CD4-positive, CD25-positive, alpha-beta regulatory T cell (primary cell): ENCODE measurements around the gene ASIC1. TPM values are rescaled to one million over a fixed set of nuclear protein-coding genes. Genes with fewer than 3 reads are reported as not detected.
A peak's percentile ranks its signal among the peaks of the same experiment; 100 is the strongest.

Source experiments
- ATAC-seq, 2 donors: fragments of 150-1000 bp; cut with Tn5 transposase; one replicate each; pipeline ENCODE4 v1.10.0; 2021; ENCODE audit warnings: low read depth in 2 of 2, moderate number of reproducible peaks in 2 of 2, moderate library complexity in 1 of 2
- DNase-seq, 3 donors: peaks; one replicate each; pipeline versions ENCODE4 v3.0.0 to v3.0.0-alpha.2; 2012 to 2022; ENCODE audit warnings: mixed read lengths in 1 of 3
- H3K27ac ChIP-seq: one replicate; pipeline ENCODE4 v1.7.0; 2013; ENCODE audit warnings: mild to moderate bottlenecking, low read length; ENCODE audit not compliant: insufficient read depth, poor library complexity, severe bottlenecking
- H3K27me3 ChIP-seq: one replicate; pipeline ENCODE4 v1.7.0; 2013; ENCODE audit warnings: low read length; ENCODE audit not compliant: control insufficient read depth, insufficient read depth
- H3K36me3 ChIP-seq: one replicate; pipeline ENCODE4 v1.7.0; 2013; ENCODE audit warnings: mild to moderate bottlenecking, low read length, moderate library complexity; ENCODE audit not compliant: control insufficient read depth, insufficient read depth
- H3K4me1 ChIP-seq: 2 replicates; pipeline ENCODE4 v1.7.0; 2013; ENCODE audit warnings: mild to moderate bottlenecking, low read length; ENCODE audit not compliant: insufficient read depth, control insufficient read depth, poor library complexity, severe bottlenecking
- H3K4me3 ChIP-seq: one replicate; pipeline ENCODE4 v1.7.0; 2013; ENCODE audit warnings: low read depth, mild to moderate bottlenecking, low read length, moderate library complexity
- H3K9me3 ChIP-seq, 2 experiments: 1 replicate in 1 of 2; 2 replicates in 1 of 2; pipeline ENCODE4 v1.7.0; 2013; ENCODE audit warnings: low read length in 2 of 2, mild to moderate bottlenecking in 1 of 2, moderate library complexity in 1 of 2; ENCODE audit not compliant: control insufficient read depth in 2 of 2
- H3K27ac Mint-ChIP-seq, 3 donors: one replicate each; pipeline ENCODE4 v1.8.0; 2020 to 2022; ENCODE audit warnings: mild to moderate bottlenecking in 3 of 3, mixed read lengths in 3 of 3, moderate library complexity in 2 of 3
- H3K27me3 Mint-ChIP-seq: one replicate; pipeline ENCODE4 v1.8.0; 2022; ENCODE audit warnings: mild to moderate bottlenecking, mixed read lengths
- H3K36me3 Mint-ChIP-seq: one replicate; pipeline ENCODE4 v1.8.0; 2020; ENCODE audit warnings: mixed read lengths
- H3K4me1 Mint-ChIP-seq, 4 donors: one replicate each; pipeline ENCODE4 v1.8.0; 2020 to 2022; ENCODE audit warnings: mixed read lengths in 4 of 4, mild to moderate bottlenecking in 1 of 4
- H3K4me3 Mint-ChIP-seq, 4 donors: one replicate each; pipeline ENCODE4 v1.8.0; 2020 to 2022; ENCODE audit warnings: mild to moderate bottlenecking in 4 of 4, mixed read lengths in 4 of 4, moderate library complexity in 3 of 4
- H3K9me3 Mint-ChIP-seq, 7 donors: one replicate each; pipeline ENCODE4 v1.8.0; 2020 to 2022; ENCODE audit warnings: mixed read lengths in 7 of 7, mild to moderate bottlenecking in 3 of 7, moderate library complexity in 2 of 7
- polyA plus RNA-seq, 4 donors: library from polyadenylated mRNA; unstranded; fragments of 300-500 nt; fragmentation: Illumina TruSeq; gene quantifications; one replicate each; pipeline ENCODE4 v1.2.3, GENCODE V29; 2021
- total RNA-seq: library from RNA; stranded (reverse); gene quantifications from one replicate; pipeline ENCODE4 v1.2.3, GENCODE V29; 2022

Gene ASIC1
- total and polyA plus RNA-seq, 5 donors from 2014 or later, result 0.47 to 2.1 (median 0.49) TPM; not detected in 1

GRCh38 chr12:50073712-50074111, 16.3 kb downstream of the ASIC1 start:
- Mint-ChIP-seq H3K4me1 (peaks cover 0 to 16% (median 4%) of the 10 kb centered on the region in 4 donors), H3K27ac (no peak overlapping the region), H3K9me3 (no peaks in the 10 kb centered on the region), H3K36me3 (no peaks in the 10 kb centered on the region), H3K27me3 (peaks cover 10% of the 10 kb centered on the region), H3K4me3 (no peak overlapping the region)
- no peaks in the 10 kb centered on the region for H3K36me3 ChIP-seq
- ATAC-seq (no peak), DNase-seq (no peak)
- H3K9me3 ChIP-seq, result no peaks in the 10 kb centered on the region
- no peak overlapping the region for H3K4me3 ChIP-seq
- H3K27ac ChIP-seq, result no peak overlapping the region
- no peaks in the 10 kb centered on the region for H3K27me3 ChIP-seq
- peaks cover 6% of the 10 kb centered on the region for H3K4me1 ChIP-seq

DNA sequence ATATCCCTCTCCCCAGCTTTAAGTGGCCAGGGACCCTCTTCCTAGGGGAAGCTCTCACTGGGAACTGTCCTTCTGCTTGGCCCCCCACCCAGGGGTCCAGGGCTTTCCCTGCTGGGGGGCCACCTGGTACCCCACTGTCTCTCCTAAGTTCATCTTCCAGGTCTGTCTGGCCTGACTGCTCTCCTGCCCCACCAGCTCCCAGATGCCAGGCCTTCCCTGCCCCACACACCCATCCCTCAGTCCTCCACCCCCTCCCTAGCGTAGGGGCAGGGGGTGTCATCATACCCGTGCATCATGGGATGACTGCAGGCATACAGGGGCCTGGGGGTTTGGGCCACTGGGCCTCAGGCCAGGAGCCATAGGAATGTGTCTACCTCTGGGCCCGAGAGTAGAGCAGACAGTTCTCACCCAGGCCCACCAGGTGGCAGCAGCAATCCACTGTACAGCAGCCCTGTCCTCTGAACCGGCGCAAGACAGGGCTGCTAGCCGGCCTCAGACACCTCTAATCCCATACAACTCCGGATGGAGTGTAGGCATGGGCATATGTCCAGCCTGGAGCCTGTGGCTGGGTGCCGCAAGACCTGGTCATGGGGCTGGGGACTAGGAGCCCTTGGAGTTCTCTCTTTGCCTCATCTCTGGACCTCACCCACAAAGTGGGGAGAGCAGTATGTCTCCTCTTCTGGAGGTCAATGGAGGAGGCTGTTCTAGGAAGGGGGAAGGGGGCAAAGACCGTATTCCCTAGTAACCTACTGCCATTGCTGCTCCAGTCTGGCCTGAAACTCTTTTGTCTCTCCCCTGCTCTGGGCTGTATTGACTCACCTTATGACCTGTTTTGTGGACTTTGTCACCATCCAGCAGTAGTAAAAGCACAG, 17.8 kb downstream of the ASIC1 start:
- Histone ChIP-seq H3K9me3 (no peaks in the 10 kb centered on the region), H3K4me3 (no peak overlapping the region), H3K27ac (no peak overlapping the region), H3K4me1 (peaks cover 5% of the 10 kb centered on the region), H3K36me3 (no peaks in the 10 kb centered on the region), H3K27me3 (no peaks in the 10 kb centered on the region)
- H3K9me3 Mint-ChIP-seq, result no peaks in the 10 kb centered on the region
- peak overlapping the region; percentile 26 to 86 (median 41) for H3K27ac Mint-ChIP-seq
- H3K36me3 Mint-ChIP-seq, result no peaks in the 10 kb centered on the region
- H3K27me3 Mint-ChIP-seq, result peaks cover 10% of the 10 kb centered on the region
- DNase-seq (peak; percentile 73 to 79 (median 75)), ATAC-seq (peak; percentile 83 to 91)
- peaks cover 0 to 15% (median 3%) of the 10 kb centered on the region in 4 donors for H3K4me1 Mint-ChIP-seq
- peak overlapping the region in 1 of 4 donors; percentile 62 for H3K4me3 Mint-ChIP-seq

DNA sequence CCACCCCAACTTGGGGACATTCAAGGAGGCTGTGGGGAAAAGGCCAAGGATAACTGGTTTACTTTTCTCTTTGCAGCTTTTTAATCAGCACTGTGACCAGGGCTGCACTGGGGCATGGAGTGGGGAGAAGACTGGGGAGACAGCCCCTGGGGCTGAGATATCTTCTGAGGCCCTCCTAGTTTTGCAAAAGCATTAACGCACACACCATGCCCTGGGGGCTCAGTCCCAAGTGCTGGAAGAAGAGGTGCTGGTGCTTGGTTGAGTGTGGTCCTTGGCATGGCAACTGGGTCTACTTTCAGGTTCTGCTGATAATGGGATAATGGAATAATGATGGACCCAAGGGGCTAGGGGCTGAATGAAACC, 18.4 kb downstream of the ASIC1 start:
- no peaks in the 10 kb centered on the region for H3K9me3 Mint-ChIP-seq
- H3K4me3 Mint-ChIP-seq, result no peak overlapping the region
- no peak overlapping the region for H3K27ac Mint-ChIP-seq
- Histone ChIP-seq H3K9me3 (no peaks in the 10 kb centered on the region), H3K4me1 (no peaks in the 10 kb centered on the region), H3K27me3 (no peaks in the 10 kb centered on the region), H3K36me3 (no peaks in the 10 kb centered on the region), H3K4me3 (no peak overlapping the region), H3K27ac (no peak overlapping the region)
- no peaks in the 10 kb centered on the region for H3K36me3 Mint-ChIP-seq
- H3K4me1 Mint-ChIP-seq, result peaks cover 0 to 9% (median 0%) of the 10 kb centered on the region in 4 donors
- ATAC-seq, result no peak
- H3K27me3 Mint-ChIP-seq, result peaks cover 6% of the 10 kb centered on the region
- no peak for DNase-seq

GRCh38 chr12:50077099-50077498, 19.7 kb downstream of the ASIC1 start:
- H3K9me3 Mint-ChIP-seq, result no peaks in the 10 kb centered on the region
- H3K4me1 ChIP-seq, result no peaks in the 10 kb centered on the region
- ATAC-seq, result no peak
- H3K4me1 Mint-ChIP-seq, result peaks cover 0 to 9% (median 0%) of the 10 kb centered on the region in 4 donors
- H3K27ac ChIP-seq, result no peak overlapping the region
- no peak overlapping the region for H3K4me3 ChIP-seq
- no peak overlapping the region for H3K4me3 Mint-ChIP-seq
- no peak for DNase-seq
- H3K36me3 Mint-ChIP-seq, result no peaks in the 10 kb centered on the region
- H3K27me3 ChIP-seq, result no peaks in the 10 kb centered on the region
- peaks cover 6% of the 10 kb centered on the region for H3K27me3 Mint-ChIP-seq
- no peak overlapping the region for H3K27ac Mint-ChIP-seq
- no peaks in the 10 kb centered on the region for H3K36me3 ChIP-seq
- no peaks in the 10 kb centered on the region for H3K9me3 ChIP-seq

GRCh38 chr12:50078281-50078680, 20.9 kb downstream of the ASIC1 start:
- no peaks in the 10 kb centered on the region for H3K9me3 Mint-ChIP-seq
- no peaks in the 10 kb centered on the region for H3K27me3 Mint-ChIP-seq
- H3K27ac Mint-ChIP-seq, result no peak overlapping the region
- ATAC-seq (no peak), DNase-seq (no peak)
- H3K4me3 ChIP-seq, result no peak overlapping the region
- H3K4me1 ChIP-seq, result no peaks in the 10 kb centered on the region
- no peaks in the 10 kb centered on the region for H3K27me3 ChIP-seq
- H3K27ac ChIP-seq, result no peak overlapping the region
- no peaks in the 10 kb centered on the region for H3K36me3 ChIP-seq
- H3K9me3 ChIP-seq, result no peaks in the 10 kb centered on the region
- no peaks in the 10 kb centered on the region for H3K36me3 Mint-ChIP-seq
- peaks cover 0 to 7% (median 0%) of the 10 kb centered on the region in 4 donors for H3K4me1 Mint-ChIP-seq
- no peak overlapping the region for H3K4me3 Mint-ChIP-seq

DNA sequence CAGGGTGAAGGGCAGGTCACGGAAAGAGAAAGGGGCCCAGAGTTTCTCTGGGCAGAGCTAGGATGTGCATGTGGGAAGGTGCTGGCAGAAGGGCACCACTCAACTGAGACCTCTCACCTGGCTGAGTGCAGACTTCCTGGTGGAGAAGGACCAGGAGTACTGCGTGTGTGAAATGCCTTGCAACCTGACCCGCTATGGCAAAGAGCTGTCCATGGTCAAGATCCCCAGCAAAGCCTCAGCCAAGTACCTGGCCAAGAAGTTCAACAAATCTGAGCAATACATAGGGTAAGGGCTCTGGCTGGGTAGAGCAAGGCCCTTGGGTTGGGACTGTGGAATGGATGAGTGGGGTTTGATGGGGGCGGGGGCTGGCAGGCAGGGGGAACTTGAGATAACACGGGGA, 22.4 kb downstream of the ASIC1 start:
- no peaks in the 10 kb centered on the region for H3K9me3 ChIP-seq
- Mint-ChIP-seq H3K4me1 (peaks cover 3 to 13% (median 5%) of the 10 kb centered on the region in 4 donors), H3K9me3 (no peaks in the 10 kb centered on the region), H3K27ac (peak overlapping the region in 2 of 3 donors; percentile 26 to 65), H3K36me3 (no peaks in the 10 kb centered on the region), H3K27me3 (no peaks in the 10 kb centered on the region), H3K4me3 (peak overlapping the region in 1 of 4 donors; percentile 64)
- H3K4me3 ChIP-seq, result no peak overlapping the region
- H3K27me3 ChIP-seq, result no peaks in the 10 kb centered on the region
- ATAC-seq, result no peak
- DNase-seq, result no peak
- no peaks in the 10 kb centered on the region for H3K36me3 ChIP-seq
- H3K4me1 ChIP-seq, result peaks cover 6% of the 10 kb centered on the region
- H3K27ac ChIP-seq, result no peak overlapping the region

DNA sequence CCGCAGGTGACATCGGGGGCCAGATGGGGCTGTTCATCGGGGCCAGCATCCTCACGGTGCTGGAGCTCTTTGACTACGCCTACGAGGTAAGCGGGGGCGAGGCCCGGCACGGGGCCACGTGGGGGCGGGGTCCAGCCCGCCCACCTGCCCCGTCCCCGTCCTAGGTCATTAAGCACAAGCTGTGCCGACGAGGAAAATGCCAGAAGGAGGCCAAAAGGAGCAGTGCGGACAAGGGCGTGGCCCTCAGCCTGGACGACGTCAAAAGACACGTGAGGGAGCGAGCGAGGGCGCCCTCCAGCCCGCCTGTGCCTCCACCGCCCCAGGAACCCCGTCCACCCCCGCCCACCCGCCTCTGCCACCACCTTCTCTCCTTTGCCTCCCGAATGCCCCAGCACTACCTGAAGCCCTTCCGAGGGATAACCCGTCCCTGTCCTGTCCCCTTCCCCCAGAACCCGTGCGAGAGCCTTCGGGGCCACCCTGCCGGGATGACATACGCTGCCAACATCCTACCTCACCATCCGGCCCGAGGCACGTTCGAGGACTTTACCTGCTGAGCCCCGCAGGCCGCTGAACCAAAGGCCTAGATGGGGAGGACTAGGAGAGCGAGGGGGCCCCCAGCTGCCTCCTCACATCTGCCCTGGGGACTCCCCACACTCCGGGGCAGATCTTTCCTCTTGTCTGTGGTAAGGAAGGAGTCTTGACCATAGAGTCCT, 23.9 kb downstream of the ASIC1 start:
- Mint-ChIP-seq H3K9me3 (no peaks in the 10 kb centered on the region), H3K27ac (peak overlapping the region in 2 of 3 donors; percentile 71 to 85), H3K4me1 (peaks cover 3 to 17% (median 11%) of the 10 kb centered on the region in 4 donors), H3K36me3 (no peaks in the 10 kb centered on the region), H3K27me3 (no peaks in the 10 kb centered on the region), H3K4me3 (no peak overlapping the region)
- no peaks in the 10 kb centered on the region for H3K27me3 ChIP-seq
- H3K36me3 ChIP-seq, result no peaks in the 10 kb centered on the region
- DNase-seq (no peak), ATAC-seq (no peak)
- no peak overlapping the region for H3K27ac ChIP-seq
- peaks cover 16% of the 10 kb centered on the region for H3K4me1 ChIP-seq
- H3K4me3 ChIP-seq, result no peak overlapping the region
- no peaks in the 10 kb centered on the region for H3K9me3 ChIP-seq
